ENCODE results near the gene NLGN1. TPM values are rescaled to one million over a fixed set of nuclear protein-coding genes. Genes with fewer than 3 reads are reported as not detected.

NLGN1 gene
- total RNA-seq, 1 donor: 6.1 TPM

- H3K4me3 ChIP-seq (ENCODE audit: low read depth, low read length): no peak overlapping the region
- peak; percentile 41 for DNase-seq (ENCODE audit: low read depth)
- no peak for TF ChIP-seq CTCF (IDR thresholded peaks at IDR 0.05; ENCODE audit: insufficient read depth, low read length)
These were observed 729.6 kb downstream of the NLGN1 start for GRCh38 chr3:174126990-174127758.

GRCh38 chr3:174132006-174132405 lies 734.5 kb downstream of the NLGN1 start:
- no peak for TF ChIP-seq CTCF (IDR thresholded peaks at IDR 0.05; ENCODE audit: insufficient read depth, low read length)
- DNase-seq (ENCODE audit: low read depth): peak; percentile 15
- H3K4me3 ChIP-seq (ENCODE audit: low read depth, low read length): no peak overlapping the region

- no peak for DNase-seq (ENCODE audit: low read depth)
- H3K4me3 ChIP-seq (ENCODE audit: low read depth, low read length): no peak overlapping the region
- TF ChIP-seq CTCF (IDR thresholded peaks at IDR 0.05; ENCODE audit: insufficient read depth, low read length): no peak
These were observed 735.0 kb downstream of the NLGN1 start for GRCh38 chr3:174132421-174133042.

GRCh38 chr3:174146008-174146407 lies 748.5 kb downstream of the NLGN1 start:
- DNase-seq (ENCODE audit: low read depth): no peak
- no peak for TF ChIP-seq CTCF (IDR thresholded peaks at IDR 0.05; ENCODE audit: insufficient read depth, low read length)
- H3K4me3 ChIP-seq (ENCODE audit: low read depth, low read length): no peak overlapping the region

- DNase-seq (ENCODE audit: low read depth): no peak
- TF ChIP-seq CTCF (IDR thresholded peaks at IDR 0.05; ENCODE audit: insufficient read depth, low read length): no peak
- no peak overlapping the region for H3K4me3 ChIP-seq (ENCODE audit: low read depth, low read length)
These were observed 750.3 kb downstream of the NLGN1 start for GRCh38 chr3:174147798-174148197.

- no peak overlapping the region for H3K4me3 ChIP-seq (ENCODE audit: low read depth, low read length)
- TF ChIP-seq CTCF (IDR thresholded peaks at IDR 0.05; ENCODE audit: insufficient read depth, low read length): no peak
- DNase-seq (ENCODE audit: low read depth): peak; percentile 22
These were observed 756.3 kb downstream of the NLGN1 start for GRCh38 chr3:174153871-174154270.
